NK-92 (cell line): ENCODE results near the gene SNED1.

ENCODE experiments used
- DNase-seq: peaks from one replicate; lab custom pipeline; 2025; ENCODE audit not compliant: unreplicated experiment; lab: John Stamatoyannopoulos, UW

Gene SNED1

DNA sequence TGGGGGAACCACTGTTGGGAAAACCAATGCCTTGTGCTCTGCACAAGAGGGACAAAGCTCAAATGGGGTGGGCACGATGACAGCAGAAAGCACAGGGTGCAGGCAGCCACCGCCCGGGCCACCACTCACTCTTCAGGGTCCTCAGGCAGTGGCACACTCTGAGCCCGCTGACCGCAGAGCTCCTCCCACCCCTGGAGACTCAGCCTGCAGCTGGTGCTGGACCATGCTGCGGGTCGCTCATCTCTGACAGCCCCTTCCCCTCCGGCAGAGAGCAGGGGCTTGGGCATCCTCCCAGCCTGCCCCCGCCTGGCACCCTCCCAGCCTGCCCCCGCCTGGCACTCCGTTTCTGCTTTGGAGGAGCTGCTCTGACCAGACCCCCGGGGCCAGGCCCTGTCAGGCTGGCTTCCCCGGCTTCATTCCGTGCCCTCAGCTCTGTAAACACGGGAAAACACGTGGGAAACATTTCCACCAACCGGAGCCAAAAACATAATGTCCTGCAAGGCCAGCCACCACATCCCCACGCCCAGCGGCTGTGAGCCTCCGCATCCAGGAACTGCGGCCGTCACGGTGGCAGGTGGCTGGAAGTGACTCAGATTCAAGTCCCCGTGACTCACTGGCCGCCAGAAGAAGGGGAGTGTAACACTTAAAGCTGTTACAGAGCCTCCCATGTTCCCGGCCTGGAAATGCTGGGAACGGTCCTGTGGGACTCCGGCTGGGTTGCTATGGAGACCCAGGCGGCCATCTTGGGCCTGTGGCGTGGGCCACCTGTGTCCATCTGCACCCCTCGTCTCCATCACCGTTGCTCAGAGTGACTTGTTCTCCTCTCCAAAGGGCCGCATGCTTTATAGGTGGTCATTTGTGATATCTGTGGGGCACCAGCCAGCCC lies 6.8 kb upstream of the SNED1 start:
- no peak for DNase-seq

DNA sequence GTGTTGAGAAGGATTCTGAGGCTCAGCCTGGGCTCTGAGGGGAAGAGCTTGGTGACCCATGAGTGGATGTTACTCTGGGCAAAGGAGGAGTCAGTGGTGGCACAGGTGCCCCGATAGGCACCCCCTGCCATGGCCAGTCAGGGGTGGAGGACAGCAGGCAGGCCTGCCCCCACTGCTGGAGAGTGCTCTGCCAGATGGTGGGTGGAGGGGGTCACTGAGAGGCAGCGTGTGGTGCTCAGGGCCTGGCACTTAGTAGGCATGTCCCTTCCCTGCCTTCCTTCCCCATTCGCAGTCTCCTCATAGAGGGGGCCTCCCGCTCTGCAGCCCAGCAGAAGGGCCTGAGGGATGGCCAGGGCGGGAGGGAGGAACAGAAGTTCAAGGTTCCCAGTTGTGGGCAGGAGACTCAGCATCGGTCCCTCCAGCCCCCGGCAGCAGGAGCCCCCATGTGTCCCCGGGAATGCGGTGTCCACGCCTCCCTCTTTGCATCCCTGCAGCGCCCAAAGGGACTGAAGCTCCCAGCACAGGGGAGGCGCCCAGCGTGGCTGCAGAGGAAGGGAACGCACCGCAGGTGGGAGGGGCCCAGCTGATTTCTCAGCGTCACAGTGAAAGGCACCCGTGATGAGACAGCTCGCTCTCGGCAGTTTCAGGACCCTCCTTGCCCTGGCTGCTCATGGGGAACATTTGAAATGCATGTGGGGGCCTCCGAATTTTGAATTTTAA lies 5.7 kb upstream of the SNED1 start:
- no peak for DNase-seq

DNA sequence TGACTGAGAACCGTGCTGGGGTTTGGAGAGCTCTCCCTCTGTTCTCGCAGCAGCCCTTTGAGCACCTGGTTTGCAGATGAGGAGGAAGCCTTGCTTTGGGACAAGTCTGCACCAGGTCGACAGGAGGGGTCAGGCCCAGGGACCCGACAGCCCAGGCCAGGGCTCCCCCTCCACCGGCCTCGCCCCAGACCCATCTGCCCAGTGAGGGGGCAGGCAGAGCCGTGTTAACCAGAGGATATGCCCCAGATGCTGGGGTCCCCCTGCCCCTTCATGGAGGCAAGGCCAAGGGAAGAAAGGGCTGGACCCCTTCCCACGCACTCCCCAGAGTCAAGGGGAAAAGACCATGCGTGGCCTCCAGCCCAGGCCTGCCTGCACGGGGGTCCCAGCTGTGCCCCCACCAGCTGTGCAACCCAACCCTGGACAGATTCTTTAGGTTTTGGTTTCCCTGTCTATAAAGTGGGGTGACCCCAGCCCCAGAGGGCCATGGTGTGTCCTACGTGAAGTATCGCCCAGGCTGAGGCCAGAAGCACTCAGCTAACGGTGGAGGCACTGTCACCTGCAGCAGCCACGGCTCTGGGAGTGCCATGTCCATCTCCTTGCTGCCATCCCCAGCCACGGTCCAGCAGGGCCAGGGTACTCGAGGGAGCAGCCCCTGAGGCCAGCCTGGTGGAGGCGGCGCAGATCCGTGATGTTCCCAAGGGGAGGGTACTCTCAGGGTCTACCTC lies 4.8 kb upstream of the SNED1 start:
- DNase-seq, result no peak

DNA sequence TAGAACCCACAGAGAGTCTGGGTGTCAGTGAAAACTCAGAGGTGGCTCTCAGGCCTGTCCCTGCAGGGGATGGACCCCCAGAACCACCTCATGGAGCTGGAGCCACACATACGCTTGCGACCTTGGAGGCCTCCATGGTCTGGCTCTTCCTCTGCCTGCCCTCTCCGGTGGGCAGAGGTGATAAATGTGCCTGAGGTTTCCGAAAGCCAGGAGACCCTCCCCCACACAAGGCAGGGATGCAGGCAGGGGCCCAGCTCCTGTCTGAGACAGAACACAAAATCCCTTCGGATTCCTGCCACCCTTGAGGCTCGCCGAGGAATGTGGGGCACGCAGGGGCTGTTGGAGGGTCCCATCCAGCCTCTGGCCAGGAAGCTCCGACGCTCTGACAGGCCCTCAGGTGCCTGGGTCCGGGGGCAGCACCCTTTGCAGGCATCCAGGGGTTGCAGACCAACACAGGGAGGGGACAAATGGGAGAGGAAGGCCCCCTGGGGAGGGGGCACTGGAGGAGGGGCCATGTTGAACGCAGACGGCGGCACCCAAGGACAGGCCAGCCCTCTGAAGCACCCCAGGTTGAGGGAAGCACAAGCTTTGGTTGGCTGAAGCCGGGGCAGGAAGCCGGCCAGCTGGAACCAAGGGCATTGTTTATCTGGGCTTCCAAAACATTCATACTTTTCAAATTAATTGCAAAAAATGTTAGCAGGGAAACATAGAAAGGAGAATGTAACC lies 4.1 kb upstream of the SNED1 start:
- DNase-seq, result no peak

DNA sequence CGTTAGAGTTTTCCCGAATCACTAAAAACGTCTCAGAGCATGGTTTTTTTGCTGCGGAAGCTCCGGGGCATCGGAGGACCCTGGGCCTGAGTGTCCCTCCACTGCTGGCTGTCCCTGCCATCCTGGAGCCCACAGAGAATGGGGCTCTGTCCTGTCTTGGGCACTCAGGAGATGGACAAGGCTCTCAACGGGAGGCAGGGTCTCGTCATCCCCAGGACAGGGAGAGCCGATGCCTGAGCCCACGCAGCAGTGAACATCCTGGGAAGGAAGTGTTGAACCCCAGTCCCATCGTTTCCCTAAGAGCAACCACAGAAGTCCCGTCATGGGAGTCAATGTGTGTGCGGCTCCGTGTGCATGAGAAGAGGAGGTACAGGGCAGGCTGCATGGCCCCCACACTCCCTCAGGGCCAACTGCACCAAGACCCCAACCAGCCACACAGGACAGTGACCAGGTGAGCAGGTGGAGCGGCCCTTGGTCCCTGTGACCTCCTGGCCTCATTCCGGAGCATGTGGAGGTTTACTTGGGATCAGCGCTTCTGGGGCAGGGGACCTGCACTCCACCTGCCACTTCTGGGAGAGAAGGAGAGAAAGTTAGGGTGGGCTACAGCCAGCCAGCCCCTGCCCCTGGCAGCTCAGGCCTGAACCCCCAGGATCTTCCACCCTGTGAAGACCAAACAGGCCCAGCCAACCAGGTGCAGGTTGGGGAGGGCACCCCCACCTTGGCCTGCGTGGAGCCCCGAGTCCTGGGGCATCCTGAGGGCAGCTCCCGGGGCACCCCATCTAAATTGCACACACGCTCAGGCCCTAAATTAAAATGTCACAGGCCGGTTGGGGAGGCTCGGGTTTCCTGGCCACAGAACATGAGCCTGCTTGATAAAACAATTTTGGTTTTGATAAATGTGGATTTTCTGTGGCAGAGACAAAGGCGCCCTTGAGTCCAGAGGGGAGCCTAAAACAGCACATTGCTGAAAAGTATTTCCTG lies 3.1 kb upstream of the SNED1 start:
- no peak for DNase-seq

DNA sequence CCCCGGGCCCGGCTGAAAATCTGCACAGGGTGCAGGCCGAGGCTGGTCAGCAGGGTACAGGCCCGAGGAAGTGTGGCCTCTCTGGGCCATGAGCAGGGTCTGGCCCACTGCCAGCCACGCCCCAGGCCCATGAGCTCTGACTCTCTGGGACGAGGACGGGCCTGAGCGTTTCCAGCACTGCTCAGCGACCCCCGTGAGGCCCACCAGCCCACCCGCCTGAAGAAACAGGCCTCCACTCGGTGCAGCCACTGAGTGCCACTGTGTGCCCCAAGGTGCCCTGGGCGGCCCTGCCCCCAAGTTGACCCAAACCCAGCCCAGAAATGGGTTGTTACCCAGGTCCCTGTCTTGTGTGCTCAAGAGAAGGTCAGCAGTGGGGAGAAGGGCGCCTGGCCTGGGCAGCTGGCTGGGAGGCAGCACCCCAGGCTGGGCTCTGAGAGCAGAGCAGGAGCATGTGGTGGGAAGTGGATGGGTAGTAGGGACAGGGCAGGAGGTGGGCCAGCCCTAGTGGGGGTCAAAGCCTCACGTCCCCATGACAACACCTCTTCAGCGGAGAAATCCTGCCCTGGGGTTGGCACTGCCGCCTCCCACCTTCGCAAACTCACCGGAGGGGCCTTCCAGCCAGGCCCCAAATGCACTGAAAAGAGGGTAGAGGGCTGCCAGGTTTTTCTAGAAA lies 2.1 kb upstream of the SNED1 start:
- DNase-seq, result no peak

DNA sequence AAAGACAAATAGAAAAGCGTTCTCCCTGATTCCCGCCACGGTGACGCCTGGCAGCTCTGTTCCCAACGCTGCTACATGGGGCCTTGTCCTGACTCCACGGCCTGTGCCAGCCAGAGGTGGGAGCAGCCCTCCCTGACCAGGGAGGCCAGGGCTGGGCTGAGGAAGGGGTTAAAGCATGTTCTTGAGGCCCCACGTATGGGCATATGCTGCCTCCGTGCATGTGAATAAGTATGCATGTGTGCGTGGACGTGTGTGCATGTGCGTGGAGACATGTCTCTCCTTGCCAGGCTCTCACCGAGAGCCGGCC lies 1.6 kb upstream of the SNED1 start:
- DNase-seq, result no peak

DNA sequence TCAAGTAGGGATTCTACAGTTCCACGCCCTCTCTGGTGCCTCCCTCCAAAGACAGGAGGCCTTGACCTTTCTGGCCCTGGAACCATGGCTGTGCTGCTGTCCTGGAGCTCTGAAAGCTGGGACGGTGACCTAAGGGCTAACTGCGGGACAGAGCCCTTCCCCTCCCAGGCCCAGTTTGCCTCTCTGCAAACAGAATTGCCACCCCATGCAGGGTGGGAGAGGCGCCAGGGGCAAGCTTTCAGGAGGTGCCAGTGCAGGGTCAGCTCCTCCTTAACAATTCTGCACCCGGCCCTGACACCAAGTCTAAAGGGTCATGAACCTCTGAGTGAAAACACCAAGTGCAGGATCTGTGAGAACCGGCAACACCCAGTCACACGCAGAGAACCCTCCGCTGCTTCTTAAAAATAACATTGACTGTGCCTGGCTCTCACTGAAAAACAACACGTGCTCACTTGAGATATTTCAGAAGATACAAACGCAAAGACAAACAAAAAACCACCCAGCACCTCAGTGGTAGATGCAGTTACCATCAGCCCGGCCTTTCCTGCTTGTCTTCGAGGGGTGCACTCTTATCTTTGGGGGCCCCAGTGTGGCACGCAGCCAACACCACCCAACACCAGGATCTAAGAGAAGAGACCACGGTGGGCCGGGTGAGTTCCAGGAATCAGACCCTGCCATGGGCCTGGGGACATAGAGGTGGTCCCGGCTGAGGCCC lies 1.1 kb upstream of the SNED1 start:
- DNase-seq, result no peak

DNA sequence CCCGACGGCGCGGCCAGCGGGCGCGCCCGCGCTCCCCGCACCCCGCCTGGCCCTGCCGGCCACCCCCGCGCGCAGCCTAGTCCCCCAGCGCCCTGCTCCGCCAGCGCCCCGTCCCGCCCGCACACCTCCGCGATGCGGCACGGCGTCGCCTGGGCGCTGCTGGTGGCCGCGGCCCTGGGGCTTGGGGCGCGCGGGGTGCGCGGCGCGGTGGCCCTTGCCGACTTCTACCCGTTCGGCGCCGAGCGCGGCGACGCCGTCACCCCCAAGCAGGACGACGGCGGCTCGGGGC lies 232 bp downstream of the SNED1 start:
- no peak for DNase-seq

DNA sequence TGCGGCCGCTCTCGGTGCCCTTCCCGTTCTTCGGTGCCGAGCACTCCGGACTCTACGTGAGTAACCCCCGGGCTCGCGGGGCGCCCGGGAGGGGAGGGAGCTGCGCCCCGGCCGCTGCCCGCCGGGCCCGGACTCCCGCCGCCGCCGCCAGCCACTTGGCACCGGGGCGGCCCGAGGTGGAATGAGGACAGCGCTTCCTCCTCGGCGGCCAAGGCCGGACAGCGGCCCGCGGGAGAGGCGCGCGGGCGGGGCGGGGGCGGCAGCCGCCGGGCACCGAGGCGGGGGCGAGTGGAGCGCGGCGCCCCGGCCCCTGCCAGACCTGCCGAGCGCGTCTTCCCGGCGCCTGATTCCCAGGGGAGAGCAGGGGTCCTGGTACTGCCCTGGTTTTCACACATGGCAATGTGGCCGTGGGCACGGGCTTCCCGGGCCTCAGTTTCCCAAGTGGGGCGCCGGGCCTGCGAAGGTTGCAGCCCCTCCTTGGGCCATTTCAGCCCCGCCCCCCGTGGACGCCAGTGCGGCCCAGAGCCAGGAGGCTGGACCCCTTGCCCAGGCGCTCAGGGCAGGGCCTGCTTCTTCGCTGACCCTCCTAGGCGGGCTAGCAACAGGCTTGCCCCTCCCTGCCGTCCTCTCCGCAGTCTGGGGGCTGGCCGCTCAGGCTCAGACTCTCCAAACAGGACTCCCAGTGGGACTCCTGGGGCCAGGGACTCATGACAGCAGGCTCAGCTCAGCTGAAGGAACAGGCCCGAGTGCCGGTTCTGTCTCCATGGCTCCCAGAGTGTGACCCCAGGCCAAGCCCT lies 775 bp downstream of the SNED1 start:
- DNase-seq, result no peak

DNA sequence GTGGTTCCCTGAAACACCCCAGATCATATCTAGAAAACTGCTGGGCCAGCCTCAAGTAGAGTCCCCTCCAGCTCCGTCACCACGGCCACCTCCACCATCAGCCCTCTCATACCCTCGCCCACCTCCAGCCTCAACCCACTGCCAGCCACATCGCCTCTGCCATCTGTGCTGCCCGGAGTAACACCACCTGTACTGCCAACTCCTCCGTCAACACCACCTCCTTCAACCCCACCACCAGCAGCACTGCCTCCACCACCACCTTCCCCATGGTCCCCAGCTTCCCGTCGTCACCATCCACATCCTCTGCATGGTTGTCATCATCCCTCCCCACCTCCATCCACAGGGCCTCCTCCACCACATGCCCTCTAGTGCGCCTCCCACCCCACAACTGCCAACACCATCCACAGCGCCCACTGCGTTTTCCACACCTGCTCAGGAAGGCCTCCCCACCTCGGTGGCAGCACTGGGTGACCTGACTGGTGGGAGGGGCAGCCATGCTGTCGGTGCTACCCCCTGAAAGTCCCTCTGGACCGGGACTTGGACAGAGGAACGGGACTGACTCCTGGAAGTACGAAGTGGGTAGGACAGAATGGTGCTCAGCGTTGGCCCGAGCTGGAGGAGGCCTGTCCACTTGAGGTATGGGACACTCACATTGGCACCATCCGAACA lies 1.6 kb downstream of the SNED1 start:
- no peak for DNase-seq

DNA sequence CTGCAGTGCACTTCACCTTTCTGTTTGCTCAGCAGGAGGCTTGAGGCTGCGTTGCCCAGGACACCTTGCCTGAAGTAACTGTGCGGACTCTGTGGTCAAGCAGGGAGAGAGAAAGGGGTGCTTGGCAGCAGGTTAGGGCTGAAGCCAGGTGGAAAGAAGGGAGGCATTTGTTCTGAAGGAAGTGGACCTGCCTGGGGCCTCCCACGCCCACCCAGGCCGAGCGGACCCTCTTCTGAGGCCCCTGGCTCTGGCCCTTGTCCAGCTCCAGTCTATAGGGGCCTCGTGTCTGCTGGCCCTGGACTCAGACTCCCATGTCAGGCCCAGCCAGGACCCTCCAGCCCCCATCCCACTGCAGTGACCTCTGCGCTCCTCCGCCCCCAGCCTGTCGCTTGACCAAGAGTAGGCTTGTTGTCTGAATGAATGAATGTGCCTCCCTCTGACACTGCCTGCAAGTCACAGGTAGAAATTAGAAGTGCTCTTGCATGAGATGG lies 2.5 kb downstream of the SNED1 start:
- DNase-seq, result no peak

DNA sequence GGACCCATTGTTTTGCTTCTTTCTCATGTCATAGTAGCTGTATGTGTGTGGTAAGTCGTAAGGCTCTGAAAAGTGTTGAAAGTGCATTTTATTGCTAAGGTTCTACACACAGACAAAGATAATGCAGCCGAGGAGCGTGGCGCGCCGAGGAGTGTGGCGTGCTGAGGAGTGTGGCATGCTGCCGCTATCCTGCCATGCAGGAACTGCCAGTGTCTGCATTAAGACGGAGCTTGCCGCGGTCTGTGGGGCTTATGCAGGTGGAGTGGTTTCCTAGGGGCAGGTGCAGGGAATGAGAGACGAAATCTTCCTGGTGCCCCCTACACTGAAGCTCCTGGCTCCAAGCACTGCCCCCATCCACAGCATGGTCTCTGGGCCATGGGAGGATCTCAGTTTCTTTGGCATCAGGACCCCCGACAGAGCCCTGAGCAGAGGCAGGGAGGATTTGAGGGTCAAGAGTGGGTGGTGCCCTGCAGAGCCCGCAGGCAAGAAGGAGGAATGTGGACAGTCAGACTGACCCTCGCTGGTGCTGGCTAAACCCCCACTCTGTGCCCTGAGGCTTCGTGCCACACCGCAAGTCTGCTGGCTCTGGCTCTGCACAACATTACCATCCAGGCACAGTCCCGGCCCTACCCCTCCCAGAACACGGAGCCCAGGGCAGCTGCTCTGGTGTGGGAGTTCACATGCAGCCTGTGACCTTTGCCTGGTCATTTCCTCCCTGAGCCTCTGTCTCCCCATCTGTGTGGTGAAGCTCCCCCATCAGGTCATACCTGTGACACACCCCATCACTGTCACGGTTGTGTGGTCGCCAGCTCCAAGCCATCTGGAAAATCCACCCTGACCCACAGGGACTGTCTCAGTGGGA lies 3.2 kb downstream of the SNED1 start:
- DNase-seq, result no peak

DNA sequence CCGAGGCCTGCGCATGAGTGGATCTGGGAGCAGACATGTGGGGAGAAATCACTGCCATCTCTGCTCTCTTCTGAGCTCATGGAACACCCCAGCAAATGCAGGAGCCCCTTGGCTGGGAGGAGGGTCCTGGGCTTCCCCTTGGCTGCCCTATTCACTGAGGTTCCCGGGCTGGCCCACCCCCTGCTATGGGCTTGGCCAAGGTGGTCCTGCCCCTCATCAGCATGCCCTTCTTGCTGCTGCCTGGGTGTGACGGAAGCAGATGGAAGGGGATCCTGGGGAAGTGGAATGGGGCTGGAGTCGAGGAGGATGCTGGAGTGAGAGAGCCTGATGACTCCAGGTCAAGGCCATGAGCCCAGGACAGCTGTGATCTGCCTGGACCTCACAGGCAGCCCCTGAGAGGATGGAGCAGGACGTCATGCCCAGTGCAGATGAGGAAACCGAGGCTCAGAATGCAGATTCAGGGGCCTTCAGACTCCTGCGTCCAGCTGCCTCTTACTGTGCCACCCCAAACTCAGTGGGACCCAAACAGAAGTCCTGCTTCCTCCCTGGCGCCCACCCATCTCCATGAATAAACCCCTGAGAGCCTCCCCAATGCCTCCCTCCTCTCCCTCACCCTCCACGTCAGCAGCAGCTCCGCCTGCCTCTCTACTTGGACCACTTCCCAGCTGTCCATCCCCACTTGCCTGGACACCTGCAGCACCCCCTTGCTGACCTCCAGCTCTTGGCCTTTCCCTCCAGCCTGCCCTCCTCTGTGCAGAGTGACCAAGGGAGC lies 4.0 kb downstream of the SNED1 start:
- no peak for DNase-seq

DNA sequence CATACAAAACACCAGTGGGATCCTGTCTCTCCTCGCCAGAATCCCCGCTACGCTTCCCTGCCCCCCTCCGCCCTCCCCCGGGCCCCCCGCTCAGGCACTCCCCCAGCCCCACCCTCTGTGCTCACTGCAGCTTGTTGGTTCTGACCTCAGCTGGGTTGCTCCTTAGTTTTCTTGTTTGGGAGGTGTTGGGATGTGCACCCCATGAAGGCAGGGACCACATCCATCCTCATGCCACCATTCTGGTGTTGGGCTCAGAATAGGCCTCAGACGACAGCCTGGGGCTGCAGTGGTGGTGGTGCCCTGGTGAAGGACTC lies 4.6 kb downstream of the SNED1 start:
- DNase-seq, result no peak

DNA sequence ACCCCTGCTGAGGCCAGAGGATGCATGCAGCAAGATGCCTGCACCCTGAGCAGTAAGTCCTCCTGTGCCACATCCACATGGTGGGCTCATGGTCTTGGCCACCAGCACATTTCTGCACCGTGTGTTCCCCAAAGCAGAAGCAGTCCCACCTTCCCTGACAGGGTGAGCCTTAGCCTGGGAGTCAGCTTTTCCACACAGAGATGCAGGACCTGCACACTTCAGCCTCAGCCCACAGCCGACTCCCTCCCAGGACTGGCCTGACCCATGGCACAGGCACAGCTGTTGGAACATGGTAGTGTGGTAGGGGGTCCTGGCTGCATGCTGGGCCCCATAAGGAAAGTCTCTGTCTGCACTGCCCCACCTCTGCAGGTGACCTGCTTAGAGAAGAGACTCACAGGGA lies 5.0 kb downstream of the SNED1 start:
- no peak for DNase-seq
